NCI-H2196 (cell line): ENCODE measurements around the gene ZNF382.
A peak's percentile ranks its signal among the peaks of the same experiment; 100 is the strongest.
"Not testable (repeated sequence)": the region's sequence is repeated elsewhere in the genome, so short reads cannot be mapped to it uniquely, and the experiment has no call there.

Experiments
- DNase-seq: peaks from one replicate; lab custom pipeline; 2025; ENCODE audit not compliant: unreplicated experiment; lab: John Stamatoyannopoulos, UW

ZNF382 gene

DNA sequence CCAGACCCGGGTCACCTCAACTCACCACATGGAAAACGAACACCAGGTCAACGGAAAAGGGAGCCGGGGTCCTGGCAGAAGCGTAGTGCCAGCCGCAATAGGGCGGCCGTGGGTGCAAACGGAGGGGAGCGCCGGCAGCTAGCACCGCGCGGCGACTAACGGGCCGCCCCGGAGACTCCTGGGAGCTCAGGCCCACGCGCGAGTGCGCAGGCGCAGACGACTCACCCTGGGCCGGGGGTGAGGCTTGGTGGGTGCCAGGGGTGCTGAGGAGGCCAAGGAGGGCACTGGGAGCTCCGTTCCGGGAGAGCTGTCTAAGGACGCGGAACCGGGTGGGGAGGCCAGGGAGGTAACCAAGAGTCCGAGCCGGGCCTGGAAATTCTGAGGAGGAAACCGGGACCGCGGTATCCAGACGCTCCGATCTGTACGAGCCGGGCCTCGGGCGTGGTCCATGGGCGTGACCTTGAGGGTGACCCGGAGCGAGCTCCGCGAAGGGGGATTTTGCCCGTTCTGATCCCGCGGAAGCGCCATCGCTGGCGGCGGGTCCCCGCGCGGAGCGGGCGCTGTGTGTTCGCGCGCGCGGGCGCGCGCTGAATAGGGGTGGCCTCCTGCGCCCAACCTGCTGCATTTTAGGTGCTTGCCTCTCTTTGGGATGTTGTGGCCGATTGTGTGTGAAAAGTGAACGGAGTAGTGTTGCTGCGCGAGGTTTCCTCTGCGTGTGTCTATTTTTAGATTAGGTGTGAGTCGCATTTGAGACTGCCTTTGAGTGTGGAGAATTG is at the start of gene ZNF382:
ZNF382 (plus strand) TSS at position 213 of the 776 bp plus-strand sequence. CDS start 4,602 bp downstream, outside the sequence.
- peak; percentile 80 for DNase-seq

DNA sequence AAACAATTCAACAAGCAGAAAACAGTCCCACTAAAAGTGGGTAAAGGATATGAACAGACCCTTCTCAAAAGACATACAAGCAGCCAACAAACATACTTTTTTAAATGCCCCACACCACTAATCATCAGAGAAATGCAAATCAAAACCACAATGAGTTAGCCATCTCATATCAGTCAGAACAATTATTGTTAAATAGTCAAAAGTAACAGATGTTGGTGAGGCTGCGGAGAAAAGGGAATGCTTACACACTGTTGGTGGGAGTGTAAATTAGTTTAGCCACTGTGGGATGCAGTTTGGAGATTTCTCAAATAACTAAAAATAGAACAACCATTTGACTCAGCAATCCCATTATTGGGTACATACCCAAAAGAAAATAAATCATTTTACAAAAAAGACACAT is 40.7 kb upstream of the ZNF382 start:
- no peak for DNase-seq

DNA sequence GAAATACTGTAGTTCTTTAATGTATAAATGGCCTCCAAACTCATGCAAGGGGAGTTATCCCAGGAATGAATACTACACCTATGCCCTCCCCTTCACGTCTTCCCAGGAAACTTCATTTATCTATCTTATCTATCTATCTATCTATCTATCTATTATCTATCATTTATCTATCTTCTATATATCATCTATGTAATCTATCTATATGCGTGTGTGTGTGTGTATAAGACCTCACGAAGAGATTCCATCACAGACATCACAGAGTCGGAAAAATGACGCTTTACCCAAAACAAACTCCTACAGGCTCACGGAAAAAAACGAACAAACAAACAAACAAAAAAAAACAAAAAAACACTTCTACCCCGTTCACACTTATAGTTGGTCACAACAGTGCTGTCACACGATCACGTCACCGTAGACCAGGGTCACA is 32.5 kb upstream of the ZNF382 start:
- no peak for DNase-seq

DNA sequence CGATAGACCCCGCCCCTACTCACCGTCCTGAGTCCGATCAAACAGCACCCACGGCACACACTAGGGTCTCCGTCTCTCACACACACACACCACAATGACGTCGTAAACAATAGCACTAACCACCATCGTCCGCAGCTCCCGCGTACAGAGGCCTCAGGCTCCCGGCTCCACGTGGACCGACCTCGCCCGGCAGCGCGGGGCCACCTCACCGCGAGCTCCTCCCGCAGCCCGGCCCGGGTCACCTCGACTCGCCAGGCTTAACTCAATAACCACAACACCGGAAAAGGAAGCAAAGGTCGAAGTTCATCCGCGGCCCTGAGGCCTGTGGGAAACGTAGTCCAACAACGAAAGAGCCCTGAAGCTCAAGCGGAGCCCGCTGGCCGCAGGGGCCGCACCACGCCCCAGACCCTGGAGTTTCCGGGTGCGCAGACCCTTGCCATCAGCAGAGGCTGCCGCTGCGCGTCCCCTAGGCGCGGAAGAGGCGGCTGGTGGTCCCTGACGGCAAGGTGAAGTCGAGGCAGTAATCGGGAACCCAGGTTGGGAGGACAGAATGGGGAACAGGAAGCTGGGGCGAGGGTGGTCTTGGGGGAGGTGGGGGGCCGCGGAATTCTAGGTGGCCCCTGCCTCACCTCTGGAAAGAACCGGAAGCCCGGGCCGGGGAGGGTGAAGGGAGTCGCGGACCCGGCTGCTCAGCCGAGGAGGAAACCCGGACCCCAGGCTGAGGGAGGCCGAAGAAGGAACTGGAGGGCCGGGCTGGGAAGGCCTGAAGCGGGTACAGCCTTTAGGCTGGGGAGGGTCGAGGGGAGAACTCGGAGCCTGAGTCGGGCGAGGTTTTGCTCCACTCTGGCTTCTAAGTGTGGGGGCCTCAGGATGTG is 31.9 kb upstream of the ZNF382 start, which contains the start of gene ZNF529:
ZNF529 (minus strand) TSS at position 273 of the 875 bp plus-strand sequence. CDS start 946 bp downstream, outside the sequence.
- DNase-seq = peak; percentile 85

DNA sequence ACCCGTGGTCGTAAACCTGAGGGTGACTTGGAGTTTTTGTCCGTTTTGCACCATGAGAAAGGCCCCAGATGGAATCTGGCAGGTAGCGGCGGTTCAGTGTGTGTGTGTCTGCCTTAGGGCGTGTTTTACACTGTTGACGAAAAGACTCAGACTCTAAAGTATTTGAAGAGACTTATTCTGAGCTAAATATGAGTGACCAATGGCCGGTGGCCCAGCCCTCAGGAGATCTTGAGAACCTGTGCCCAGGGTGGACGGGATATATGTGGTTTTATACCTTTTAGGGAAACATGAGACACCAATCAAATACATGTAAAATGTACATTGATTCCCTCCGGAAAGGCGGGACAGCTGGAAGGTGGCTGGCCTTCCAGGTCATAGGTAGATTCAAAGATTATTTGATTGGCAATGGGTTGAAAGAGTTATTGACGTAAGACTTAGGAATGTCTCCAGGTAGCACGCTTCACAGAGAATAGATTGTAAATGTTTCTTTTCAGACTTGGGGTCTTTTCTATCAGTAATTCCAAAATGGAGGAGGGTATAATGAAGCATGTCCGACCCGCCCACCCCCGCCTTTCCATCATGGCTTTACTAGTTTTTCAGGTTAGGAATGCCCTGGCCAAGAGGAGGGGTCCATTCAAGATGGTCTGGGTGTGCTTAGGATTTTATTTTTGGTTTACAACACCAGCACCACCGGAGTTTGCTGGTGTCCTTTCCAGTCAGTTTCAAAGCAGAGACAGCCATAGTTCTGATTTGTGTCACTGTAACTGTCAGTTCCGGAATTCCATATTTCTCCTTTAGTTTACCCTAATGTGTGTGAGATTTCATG is 31.0 kb upstream of the ZNF382 start:
- no peak for DNase-seq

DNA sequence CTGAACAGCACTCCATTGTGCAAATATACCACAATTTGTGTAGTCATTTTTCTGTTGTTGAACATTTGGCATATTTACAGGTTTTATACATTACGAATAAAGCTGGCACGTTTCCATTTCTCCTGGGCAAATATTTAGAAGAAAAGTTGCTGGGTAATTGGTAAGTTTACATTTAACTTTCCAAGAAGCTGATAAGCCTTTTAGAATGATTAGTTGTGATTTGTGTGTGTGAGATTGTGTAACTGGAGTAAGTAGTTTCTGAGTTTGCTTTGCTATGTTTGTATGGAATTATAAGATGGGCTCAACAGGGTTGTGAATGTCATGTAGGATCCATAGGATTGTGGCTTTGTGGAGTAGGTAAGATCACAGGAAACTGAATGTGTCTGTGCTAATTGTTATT is 30.4 kb upstream of the ZNF382 start:
- no peak for DNase-seq

DNA sequence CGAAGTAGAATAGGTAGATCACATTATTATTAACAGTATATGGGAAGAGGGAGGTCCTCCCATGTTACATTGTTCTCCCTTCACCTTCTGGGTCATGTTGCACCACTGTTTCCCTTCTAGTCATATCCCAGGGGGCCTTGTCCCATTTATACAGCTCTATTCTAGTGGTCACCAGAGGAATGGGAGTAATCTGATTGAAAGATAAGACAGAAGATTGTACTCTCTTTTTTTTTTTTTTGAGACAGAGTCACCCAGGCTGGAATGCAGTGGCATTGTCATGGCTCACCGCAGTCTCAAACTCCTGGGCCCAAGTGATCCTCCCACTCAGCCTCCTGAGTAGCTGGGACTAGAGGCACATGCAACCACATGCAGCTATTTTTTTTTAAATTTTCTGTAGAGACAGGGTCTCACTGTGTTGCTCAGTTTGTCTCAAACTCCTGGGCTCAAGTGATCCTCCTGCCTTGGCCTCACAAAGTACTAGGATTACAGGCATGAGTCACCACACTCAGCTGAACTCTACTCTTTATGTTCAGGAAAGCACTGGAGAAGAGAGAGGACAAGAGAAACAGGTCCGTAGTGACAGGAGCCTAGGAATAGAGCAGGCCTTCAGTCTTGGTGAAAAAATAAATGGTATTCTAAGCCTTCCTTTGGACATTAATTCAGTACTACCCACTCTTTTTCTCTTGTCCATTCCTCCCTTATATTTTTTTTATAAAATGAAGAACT is 27.7 kb upstream of the ZNF382 start:
- DNase-seq = no peak

DNA sequence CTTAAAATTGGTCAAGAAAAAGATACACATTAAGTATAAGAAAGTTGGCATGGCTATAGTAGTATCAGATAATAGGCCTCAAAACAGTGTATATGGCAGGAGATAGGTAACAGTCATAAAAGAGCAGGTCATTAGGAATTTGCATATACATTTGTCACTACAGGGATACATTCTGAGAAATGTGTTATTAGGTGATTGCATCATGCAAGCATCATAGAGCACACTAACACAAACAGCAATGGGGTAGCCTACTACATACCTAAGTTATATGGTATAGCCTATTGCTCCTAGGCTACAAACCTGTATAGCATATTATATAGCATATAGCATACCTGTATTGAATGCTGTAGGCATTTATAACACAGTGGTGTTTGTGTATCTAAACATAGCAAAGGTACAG is 25.9 kb upstream of the ZNF382 start:
- DNase-seq = no peak

DNA sequence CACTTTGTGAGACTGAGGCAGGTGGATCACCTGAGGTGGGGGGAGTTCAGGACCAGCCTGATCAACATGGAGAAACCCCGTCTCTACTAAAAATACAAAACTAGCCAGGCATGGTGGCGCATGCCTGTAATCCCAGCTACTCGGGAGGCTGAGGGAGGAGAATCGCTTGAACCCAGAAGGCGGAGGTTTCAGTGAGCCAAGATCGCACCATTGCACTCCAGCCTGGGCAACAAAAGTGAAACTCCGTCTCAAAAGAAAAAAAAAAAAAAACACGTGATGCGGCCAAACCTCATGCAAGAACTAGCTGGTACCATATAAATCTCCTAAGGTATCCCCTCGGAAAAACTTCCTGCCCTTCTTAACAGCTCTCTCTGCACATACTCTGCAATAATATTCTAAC is 2.4 kb upstream of the ZNF382 start:
- DNase-seq = not testable (repeated sequence)

DNA sequence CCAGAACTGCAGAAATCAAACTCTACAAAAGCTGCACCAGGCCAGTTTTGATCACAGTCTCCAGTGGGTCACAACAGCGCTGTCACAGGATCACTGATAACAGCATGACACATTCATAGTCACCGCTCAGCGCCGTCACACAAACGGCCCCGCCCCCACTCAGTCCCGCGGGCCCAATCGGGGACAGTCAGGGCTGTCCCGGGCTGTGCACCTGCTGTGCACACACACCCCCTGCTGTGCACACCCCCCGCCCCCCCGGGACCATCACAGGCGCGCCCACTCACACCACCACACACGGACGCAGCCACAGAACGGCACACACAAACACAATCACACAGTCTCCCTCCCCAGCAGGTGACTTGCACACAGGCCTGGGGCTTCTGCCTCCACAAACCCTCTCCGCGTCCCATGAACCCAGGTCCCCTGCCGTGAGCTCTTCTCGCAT is 435 bp upstream of the ZNF382 start:
- DNase-seq = peak; percentile 28

DNA sequence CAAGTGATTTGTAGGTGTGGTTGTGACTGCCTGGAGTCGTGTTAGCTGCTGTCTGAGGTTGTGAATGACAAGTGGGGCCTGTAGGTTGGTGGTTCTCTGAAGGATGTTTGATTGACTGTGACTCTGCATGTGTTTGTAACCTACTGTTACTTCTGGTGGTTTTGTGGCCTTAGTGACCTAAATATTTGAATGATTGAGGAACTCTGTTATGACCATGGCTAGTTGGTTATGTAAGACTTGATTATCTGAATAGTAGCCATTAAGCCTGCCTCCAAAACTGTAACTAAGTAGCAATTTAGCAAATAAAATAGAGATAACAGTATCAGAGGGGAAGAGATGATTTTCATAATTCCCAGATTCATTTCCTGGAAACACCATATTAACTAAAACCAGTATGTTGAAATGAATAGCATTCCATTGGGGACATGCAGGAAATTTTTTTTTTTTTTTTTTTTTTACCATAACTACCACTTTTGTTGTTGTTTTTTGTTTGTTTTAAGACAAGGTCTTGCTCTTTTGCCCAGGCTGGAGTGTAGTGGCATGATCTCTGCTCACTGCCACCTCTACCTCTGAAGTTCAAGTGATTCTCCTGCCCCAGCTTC is 865 bp downstream of the ZNF382 start:
- no peak for DNase-seq

DNA sequence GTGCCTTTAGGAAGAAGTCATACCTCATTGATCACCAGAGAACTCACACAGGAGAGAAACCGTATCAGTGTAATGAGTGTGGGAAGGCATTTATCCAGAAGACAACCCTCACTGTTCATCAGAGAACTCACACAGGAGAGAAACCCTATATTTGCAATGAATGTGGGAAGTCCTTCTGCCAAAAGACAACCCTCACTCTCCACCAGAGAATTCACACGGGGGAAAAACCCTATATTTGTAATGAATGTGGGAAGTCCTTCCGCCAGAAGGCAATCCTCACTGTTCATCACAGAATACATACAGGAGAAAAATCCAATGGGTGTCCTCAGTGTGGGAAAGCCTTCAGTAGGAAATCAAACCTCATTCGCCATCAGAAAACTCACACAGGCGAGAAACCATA is 21.9 kb downstream of the ZNF382 start:
- no peak for DNase-seq

DNA sequence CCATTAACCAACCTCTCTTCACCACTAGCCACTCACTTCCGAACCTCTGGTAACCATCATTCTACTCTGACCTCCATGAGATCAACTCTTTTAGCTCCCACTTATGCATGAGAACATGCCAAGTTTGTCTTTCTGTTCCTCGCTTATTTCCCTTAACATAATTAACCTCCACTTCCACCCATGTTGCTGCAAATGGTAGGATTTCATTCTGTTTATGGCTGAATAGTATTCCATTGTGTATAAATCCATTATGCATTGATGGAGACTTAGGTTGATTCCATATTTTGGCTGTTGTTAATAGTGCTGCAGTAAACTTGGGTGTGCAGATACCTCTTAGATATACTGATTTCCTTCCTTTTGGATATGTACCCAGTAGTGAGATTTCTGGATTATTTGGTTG is 30.2 kb downstream of the ZNF382 start:
- no peak for DNase-seq

DNA sequence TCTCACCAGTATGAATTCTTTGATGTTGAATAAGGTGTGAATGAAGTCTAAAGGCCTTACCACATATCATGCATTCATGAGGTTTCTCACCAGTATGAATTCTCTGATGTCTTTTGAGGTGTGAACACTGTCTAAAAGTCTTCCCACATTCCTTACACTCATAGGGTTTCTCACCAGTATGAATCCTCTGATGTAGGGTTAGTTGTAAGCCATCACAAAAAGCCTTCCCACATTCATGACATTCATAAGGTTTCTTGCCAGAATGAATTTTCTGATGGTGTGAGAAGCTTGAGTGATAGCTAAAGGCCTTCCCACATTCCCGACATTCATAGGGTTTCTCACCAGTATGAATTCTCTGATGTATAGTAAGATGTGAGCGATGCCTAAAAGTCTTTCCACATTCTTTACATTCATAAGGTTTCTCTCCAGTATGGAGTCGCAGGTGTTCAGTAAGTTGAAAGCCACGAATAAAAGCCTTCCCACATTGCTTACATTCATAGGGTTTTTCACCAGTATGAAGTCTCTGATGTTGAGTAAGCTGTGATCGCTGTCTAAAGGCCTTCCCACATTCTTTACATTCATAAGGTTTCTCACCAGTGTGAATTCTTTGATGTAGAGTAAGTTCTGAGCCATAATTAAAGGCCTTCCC is 33.9 kb downstream of the ZNF382 start:
- no peak for DNase-seq

DNA sequence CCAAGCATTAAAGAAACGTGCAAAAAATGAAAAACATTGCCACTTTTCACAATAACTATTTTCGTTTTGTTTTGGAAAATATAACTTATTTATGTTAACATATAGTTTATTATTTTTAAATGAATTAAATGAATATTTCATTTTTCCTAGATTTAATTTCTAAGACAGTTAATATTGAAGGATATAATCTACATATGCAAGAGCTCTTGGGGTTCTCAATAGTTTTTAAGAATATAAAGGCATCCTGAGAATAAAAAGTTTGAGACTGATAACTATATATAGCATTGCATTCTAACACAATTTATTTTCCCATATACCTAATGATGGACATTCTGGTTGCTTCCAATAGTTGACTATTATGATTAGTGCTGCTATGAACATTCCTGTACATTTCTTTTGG is 41.6 kb downstream of the ZNF382 start:
- no peak for DNase-seq

DNA sequence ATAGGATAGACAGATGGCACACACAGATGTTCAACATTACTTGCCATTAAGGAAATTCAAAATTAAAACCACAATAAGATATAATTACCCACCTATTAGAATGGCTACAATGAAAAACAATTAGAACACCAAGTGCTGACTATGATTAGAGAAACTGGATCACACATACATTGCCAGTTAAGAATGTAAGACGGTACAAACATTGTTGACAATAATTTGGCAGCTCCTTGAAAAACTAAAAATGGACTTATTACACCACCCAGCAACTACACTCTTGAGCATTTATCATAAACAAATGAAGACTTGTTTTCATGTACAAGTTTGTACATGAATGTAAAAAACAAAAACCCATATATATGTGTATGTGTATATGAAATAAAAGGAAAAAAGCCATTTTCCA is 47.8 kb downstream of the ZNF382 start:
- no peak for DNase-seq

DNA sequence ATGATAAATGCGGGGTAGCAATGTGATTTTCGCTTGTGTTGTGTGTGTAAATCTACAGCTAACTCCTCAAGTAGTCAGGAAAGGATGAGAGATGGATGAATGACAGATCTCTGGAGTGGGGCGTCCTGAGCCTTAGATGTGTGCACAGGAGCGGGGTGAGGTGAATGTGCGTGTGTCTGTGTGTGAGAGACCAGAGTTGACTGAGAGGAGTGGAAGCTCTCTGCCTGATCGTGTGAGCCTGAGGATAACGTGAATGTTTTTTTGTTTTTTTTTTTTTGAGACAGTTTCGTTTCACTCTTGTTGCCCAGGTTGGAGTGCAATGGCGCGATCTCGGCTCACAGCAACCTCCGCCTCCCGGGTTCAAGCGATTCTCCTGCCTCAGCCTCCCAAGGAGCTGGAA is 60.7 kb downstream of the ZNF382 start:
- no peak for DNase-seq

DNA sequence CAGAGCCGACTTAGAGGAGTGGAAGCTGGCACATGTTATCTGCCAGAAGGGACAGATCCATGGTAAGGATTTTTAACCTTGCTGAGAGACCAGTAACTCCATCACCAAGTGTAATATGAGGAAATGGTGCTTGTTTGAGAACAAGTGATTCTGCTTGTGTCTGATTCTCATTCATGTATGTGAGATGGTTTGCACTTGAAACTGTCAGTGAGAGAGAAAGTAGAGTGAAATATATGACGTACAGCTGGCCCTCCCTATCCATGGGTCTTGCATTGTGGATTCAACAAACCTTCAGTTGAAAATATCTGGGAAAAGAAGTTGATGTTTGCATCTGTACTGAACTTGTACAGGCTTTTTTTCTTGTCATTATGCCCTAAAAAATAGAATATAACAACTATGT is 63.5 kb downstream of the ZNF382 start:
- DNase-seq = no peak

DNA sequence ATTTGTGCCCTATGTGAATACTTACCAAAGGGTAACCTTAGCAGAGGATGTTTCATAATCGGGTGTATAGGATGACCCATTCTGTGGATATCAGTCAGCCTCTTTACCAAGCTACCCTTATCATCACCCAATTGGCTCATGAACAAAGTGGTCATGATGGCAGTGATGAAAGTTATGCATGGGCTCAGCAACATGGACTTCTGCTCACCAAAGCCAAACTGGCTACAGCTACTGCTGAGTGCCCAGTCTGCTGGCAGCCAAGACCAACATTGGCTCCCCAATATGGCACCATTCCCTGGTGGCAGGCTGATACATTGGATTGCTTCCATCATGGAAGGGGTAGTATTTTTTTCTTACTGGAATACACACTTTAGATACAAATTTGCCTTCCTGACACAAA is 67.3 kb downstream of the ZNF382 start:
- DNase-seq = no peak

DNA sequence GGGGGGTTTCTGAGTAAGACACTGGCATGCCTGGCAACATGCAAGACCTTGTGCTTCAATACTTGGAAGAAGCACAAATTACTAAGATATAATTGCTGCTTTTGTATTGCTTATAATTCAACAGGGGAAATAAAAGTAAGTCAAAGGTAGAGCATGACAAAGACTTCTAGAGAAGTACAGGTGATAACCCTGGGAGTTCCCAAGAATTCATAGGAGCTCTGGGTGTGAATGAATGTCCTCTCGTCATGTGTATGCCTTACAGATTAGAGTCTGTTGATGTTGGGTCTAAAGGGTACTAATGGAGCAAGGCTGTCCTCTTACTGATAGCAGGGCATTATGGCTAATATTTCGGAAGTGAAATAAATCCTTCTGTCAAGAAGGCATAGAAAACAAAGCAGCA is 69.1 kb downstream of the ZNF382 start:
- no peak for DNase-seq
